SK-N-SH treated with all-trans-retinoic acid at 6 μM for 48 hours (cell line): ENCODE results near the gene CAV1.

Source experiments
- ATAC-seq: fragments of 200-7000 bp; cut with Tn5 transposase; 3 replicates; pipeline ENCODE4 v1.9.1; 2020; ENCODE audit warnings: mild to moderate bottlenecking, moderate library complexity
- ARNTL ChIP-seq: fragments of 450-650 bp; formaldehyde crosslinking; IDR thresholded peaks from 2 replicates; pipeline ENCODE4 v1.5.0; 2020; ENCODE audit warnings: low read depth, mild to moderate bottlenecking, moderate library complexity, borderline replicate concordance
- BACH2 ChIP-seq: fragments of 250-450 bp; sonication (Bioruptor Pico); IDR thresholded peaks from 2 replicates; pipeline ENCODE4 v1.9.0; 2021; ENCODE audit warnings: mild to moderate bottlenecking, borderline replicate concordance
- CSDC2 ChIP-seq: fragments of 250-450 bp; sonication (Bioruptor Pico); IDR thresholded peaks from 2 replicates; pipeline ENCODE4 v1.5.0; 2020; ENCODE audit warnings: mild to moderate bottlenecking, moderate library complexity
- ESRRG ChIP-seq: fragments of 250-450 bp; sonication (Bioruptor Pico); IDR thresholded peaks from 2 replicates; pipeline ENCODE4 v1.6.1; 2021; ENCODE audit warnings: mild to moderate bottlenecking
- ISL1 ChIP-seq: fragments of 250-450 bp; sonication (Bioruptor Pico); IDR thresholded peaks from 2 replicates; pipeline ENCODE4 v2.1.2; 2022; ENCODE audit warnings: mild to moderate bottlenecking, moderate library complexity
- OSR1 ChIP-seq: fragments of 250-450 bp; sonication (Bioruptor Pico); IDR thresholded peaks from 2 replicates; pipeline ENCODE4 v1.8.0; 2022; ENCODE audit warnings: moderate library complexity, mild to moderate bottlenecking, inconsistent platforms
- PPARA ChIP-seq: fragments of 250-450 bp; sonication (Bioruptor Pico); IDR thresholded peaks from 2 replicates; pipeline ENCODE4 v1.5.0; 2020; ENCODE audit warnings: mild to moderate bottlenecking, borderline replicate concordance
- RARB ChIP-seq: fragments of 250-450 bp; sonication (Bioruptor Pico); IDR thresholded peaks from 2 replicates; pipeline ENCODE4 v1.8.0; 2021; ENCODE audit warnings: mild to moderate bottlenecking, moderate library complexity
- TCF4 ChIP-seq: fragments of 250-450 bp; sonication (Bioruptor Pico); IDR thresholded peaks from 2 replicates; pipeline ENCODE4 v1.8.0; 2021; ENCODE audit warnings: mild to moderate bottlenecking, moderate library complexity, borderline replicate concordance
- TOX ChIP-seq: fragments of 250-450 bp; sonication (Bioruptor Pico); IDR thresholded peaks from 2 replicates; pipeline ENCODE4 v1.8.0; 2021; ENCODE audit warnings: mild to moderate bottlenecking, moderate library complexity, borderline replicate concordance
- ZC3H10 ChIP-seq: fragments of 250-450 bp; sonication (Bioruptor Pico); IDR thresholded peaks from 2 replicates; pipeline ENCODE4 v1.5.1; 2021; ENCODE audit warnings: mild to moderate bottlenecking, moderate library complexity
- ZFP3 ChIP-seq: fragments of 250-450 bp; sonication (Bioruptor Pico); IDR thresholded peaks from 2 replicates; pipeline ENCODE4 v1.5.0; 2020; ENCODE audit warnings: mild to moderate bottlenecking, moderate library complexity
- ZFP30 ChIP-seq: fragments of 450-650 bp; formaldehyde crosslinking; IDR thresholded peaks from 2 replicates; pipeline ENCODE4 v1.5.0; 2022; ENCODE audit warnings: mild to moderate bottlenecking, moderate library complexity
- ZNF565 ChIP-seq: fragments of 450-650 bp; formaldehyde crosslinking; conservative IDR thresholded peaks from 2 replicates; pipeline ENCODE4 v1.5.0; 2020; ENCODE audit warnings: low read depth, mild to moderate bottlenecking, moderate library complexity
- ZNF70 ChIP-seq: fragments of 450-650 bp; formaldehyde crosslinking; IDR thresholded peaks from 2 replicates; pipeline ENCODE4 v1.5.0; 2020; ENCODE audit warnings: mild to moderate bottlenecking, moderate library complexity
- ZNF8 ChIP-seq: fragments of 450-650 bp; formaldehyde crosslinking; IDR thresholded peaks from 2 replicates; pipeline ENCODE4 v1.5.0; 2020; ENCODE audit warnings: mild to moderate bottlenecking, moderate library complexity
- TF ChIP-seq, protein P1 (sequence below): fragments of 250-450 bp; sonication (Bioruptor Pico); IDR thresholded peaks from 2 replicates; pipeline ENCODE4 v1.8.0; 2020; ENCODE audit warnings: mild to moderate bottlenecking, moderate library complexity, borderline replicate concordance
- TF ChIP-seq, protein P2 (sequence below): fragments of 250-450 bp; sonication (Bioruptor Pico); IDR thresholded peaks from 2 replicates; pipeline ENCODE4 v1.5.1; 2020; ENCODE audit warnings: low read depth, mild to moderate bottlenecking, moderate library complexity
- TF ChIP-seq, protein P3 (sequence below): fragments of 250-450 bp; sonication (Bioruptor Pico); IDR thresholded peaks from 2 replicates; pipeline ENCODE4 v1.8.0; 2021; ENCODE audit warnings: low read depth, mild to moderate bottlenecking, moderate library complexity, borderline replicate concordance
- TF ChIP-seq, protein P4 (sequence below): fragments of 250-450 bp; sonication (Bioruptor Pico); IDR thresholded peaks from 2 replicates; pipeline ENCODE4 v1.5.0; 2020; ENCODE audit warnings: mild to moderate bottlenecking, moderate library complexity

CAV1 gene

DNA sequence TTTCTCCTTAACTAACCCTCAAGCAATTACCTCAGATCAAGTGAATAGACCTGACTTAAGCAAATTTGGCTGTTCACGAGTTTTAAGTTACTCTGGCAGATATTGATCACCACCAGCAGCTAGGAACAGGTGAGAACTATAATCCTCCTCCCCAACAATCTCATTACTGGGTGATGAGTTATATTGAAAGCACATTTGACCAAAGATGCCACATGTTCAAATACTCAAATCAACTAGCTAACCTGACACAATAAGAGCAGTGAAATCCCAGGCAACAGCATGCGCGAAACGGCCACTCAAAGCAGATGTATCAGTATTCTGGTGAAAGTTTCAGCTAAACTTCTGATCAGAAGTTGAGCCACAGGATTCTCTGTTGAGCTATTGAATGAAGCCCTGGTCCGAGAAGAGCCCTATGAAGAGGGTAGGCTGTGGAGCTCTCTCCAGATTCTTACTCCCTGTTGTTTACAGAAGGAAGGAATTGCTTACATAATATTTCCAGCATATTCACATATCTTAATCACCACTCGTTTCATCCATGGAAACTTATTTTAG lies 52.6 kb downstream of the CAV1 start:
- peak; percentile 34 for ATAC-seq
- TF ChIP-seq ESRRG (CRISPR knock-in tag) = no peak
- TF ChIP-seq ZFP3 = no peak
- no peak for TF ChIP-seq ISL1 (CRISPR knock-in tag)
- TF ChIP-seq RARB = no peak
- TF ChIP-seq ARNTL (CRISPR knock-in tag) = no peak
- no peak for TF ChIP-seq ZNF70 (CRISPR knock-in tag)
- TF ChIP-seq ZFP30 = no peak
- TF ChIP-seq, protein P1, sequence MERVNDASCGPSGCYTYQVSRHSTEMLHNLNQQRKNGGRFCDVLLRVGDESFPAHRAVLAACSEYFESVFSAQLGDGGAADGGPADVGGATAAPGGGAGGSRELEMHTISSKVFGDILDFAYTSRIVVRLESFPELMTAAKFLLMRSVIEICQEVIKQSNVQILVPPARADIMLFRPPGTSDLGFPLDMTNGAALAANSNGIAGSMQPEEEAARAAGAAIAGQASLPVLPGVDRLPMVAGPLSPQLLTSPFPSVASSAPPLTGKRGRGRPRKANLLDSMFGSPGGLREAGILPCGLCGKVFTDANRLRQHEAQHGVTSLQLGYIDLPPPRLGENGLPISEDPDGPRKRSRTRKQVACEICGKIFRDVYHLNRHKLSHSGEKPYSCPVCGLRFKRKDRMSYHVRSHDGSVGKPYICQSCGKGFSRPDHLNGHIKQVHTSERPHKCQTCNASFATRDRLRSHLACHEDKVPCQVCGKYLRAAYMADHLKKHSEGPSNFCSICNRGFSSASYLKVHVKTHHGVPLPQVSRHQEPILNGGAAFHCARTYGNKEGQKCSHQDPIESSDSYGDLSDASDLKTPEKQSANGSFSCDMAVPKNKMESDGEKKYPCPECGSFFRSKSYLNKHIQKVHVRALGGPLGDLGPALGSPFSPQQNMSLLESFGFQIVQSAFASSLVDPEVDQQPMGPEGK (CRISPR knock-in tag) = no peak
- no peak for TF ChIP-seq PPARA
- TF ChIP-seq BACH2 (CRISPR knock-in tag) = no peak
- TF ChIP-seq, protein P2, sequence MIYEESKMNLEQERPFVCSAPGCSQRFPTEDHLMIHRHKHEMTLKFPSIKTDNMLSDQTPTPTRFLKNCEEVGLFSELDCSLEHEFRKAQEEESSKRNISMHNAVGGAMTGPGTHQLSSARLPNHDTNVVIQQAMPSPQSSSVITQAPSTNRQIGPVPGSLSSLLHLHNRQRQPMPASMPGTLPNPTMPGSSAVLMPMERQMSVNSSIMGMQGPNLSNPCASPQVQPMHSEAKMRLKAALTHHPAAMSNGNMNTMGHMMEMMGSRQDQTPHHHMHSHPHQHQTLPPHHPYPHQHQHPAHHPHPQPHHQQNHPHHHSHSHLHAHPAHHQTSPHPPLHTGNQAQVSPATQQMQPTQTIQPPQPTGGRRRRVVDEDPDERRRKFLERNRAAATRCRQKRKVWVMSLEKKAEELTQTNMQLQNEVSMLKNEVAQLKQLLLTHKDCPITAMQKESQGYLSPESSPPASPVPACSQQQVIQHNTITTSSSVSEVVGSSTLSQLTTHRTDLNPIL (CRISPR knock-in tag) = no peak
- no peak for TF ChIP-seq CSDC2 (CRISPR knock-in tag)

DNA sequence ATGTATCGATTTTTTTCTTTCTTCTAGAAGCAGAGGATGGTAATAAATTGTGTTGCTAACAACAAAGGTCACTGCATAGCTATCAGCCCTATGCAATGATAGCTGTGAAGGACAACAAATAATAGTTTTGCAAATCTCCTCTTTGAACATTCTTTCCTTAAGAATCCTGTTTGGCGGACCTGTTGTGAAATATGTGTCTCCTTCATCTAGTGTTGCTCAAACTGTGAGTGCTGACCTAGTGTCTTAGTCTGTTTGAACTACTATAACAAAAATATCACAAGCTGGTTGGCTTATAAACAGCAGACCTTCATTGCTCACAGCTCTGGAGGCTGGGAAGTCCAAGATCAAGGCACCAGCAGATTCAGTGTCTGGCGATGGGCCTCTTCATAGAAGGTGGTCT lies 53.7 kb downstream of the CAV1 start:
- ATAC-seq = no peak
- TF ChIP-seq, protein P2 (CRISPR knock-in tag) = no peak
- no peak for TF ChIP-seq ZNF70 (CRISPR knock-in tag)

DNA sequence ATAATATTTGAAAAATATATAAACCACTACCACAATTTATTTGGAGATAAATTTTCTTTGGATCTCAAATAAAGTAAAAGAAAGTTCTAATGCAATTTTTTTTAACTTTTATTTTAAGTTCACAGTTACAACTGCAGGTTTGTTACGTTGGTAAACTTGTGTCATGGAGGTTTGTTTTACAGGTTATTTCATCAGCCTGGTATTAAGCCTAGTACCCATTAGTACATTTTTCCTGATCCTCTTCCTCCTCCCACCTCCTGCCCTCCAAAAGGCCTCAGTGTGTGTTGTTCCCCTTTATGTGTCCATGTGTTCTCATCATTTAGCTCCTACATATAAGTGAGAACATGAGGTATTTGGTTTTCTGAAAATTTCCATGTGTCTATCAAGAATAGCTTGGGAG lies 54.5 kb downstream of the CAV1 start:
- TF ChIP-seq ISL1 (CRISPR knock-in tag) (no peak), ZNF565 (CRISPR knock-in tag) (no peak), TCF4 (CRISPR knock-in tag) (no peak), ZC3H10 (CRISPR knock-in tag) (no peak), OSR1 (CRISPR knock-in tag) (no peak), BACH2 (CRISPR knock-in tag) (no peak), ARNTL (CRISPR knock-in tag) (no peak), ZNF8 (no peak), ZFP3 (no peak), CSDC2 (CRISPR knock-in tag) (no peak), ESRRG (CRISPR knock-in tag) (no peak), TOX (CRISPR knock-in tag) (no peak)
- TF ChIP-seq, protein P3, sequence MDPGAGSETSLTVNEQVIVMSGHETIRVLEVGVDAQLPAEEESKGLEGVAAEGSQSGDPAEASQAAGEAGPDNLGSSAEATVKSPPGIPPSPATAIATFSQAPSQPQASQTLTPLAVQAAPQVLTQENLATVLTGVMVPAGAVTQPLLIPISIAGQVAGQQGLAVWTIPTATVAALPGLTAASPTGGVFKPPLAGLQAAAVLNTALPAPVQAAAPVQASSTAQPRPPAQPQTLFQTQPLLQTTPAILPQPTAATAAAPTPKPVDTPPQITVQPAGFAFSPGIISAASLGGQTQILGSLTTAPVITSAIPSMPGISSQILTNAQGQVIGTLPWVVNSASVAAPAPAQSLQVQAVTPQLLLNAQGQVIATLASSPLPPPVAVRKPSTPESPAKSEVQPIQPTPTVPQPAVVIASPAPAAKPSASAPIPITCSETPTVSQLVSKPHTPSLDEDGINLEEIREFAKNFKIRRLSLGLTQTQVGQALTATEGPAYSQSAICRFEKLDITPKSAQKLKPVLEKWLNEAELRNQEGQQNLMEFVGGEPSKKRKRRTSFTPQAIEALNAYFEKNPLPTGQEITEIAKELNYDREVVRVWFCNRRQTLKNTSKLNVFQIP = no peak
- TF ChIP-seq, protein P1 (CRISPR knock-in tag) = no peak
- TF ChIP-seq, protein P4, sequence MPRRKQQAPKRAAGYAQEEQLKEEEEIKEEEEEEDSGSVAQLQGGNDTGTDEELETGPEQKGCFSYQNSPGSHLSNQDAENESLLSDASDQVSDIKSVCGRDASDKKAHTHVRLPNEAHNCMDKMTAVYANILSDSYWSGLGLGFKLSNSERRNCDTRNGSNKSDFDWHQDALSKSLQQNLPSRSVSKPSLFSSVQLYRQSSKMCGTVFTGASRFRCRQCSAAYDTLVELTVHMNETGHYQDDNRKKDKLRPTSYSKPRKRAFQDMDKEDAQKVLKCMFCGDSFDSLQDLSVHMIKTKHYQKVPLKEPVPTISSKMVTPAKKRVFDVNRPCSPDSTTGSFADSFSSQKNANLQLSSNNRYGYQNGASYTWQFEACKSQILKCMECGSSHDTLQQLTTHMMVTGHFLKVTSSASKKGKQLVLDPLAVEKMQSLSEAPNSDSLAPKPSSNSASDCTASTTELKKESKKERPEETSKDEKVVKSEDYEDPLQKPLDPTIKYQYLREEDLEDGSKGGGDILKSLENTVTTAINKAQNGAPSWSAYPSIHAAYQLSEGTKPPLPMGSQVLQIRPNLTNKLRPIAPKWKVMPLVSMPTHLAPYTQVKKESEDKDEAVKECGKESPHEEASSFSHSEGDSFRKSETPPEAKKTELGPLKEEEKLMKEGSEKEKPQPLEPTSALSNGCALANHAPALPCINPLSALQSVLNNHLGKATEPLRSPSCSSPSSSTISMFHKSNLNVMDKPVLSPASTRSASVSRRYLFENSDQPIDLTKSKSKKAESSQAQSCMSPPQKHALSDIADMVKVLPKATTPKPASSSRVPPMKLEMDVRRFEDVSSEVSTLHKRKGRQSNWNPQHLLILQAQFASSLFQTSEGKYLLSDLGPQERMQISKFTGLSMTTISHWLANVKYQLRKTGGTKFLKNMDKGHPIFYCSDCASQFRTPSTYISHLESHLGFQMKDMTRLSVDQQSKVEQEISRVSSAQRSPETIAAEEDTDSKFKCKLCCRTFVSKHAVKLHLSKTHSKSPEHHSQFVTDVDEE (CRISPR knock-in tag) = no peak
- TF ChIP-seq, protein P2 (CRISPR knock-in tag) = no peak
- no peak for ATAC-seq
